GM21737 (cell line): ENCODE data around the gene VWA3B.
"Not testable (repeated sequence)": the region's sequence is repeated elsewhere in the genome, so short reads cannot be mapped to it uniquely, and the experiment has no call there.

ENCODE experiments used
- ATAC-seq: cut with Tn5 transposase; IDR thresholded peaks from one replicate; pipeline ENCODE4 v1.9.1; 2021; ENCODE audit warnings: mild to moderate bottlenecking, moderate library complexity; ENCODE audit not compliant: unreplicated experiment

Gene VWA3B

DNA sequence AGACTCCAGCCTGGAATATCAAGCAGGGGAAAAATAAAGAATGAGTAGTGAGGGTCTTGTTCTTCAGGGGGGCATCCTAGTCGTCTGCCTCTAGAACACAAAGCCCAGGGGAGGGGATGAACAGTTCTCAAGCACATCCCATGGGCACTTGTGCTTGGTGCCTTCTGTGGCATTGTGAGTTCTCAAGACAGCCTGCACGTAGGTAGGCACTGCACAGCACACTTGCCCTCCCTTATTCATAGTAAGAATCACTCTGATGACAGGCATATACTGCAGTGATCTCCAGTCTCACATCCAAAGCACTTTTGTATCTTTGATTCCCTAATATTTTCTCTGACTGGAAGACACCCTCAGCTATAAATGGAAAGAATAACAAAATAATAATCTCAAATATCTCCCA lies 154.6 kb downstream of the VWA3B start:
- ATAC-seq = no peak

DNA sequence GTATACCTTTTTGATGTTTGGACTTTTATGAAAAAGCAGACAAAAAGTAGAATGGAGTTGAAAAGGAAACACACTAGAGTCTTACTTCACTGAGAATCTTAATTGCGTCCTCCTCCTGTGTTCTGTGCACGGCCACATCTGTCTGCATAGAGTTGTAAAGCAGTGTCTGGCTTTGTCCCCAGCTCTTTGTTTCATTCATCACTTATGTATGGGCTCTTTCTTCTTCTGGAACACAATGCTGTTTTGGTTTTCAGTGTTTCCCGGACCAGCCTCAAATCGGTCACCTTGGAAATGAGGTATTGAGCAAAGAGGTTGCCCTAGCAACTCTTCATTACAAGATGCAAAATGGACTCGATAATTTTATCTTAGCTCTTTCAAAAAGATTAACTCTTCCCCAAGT lies 155.0 kb downstream of the VWA3B start:
- ATAC-seq = no peak

DNA sequence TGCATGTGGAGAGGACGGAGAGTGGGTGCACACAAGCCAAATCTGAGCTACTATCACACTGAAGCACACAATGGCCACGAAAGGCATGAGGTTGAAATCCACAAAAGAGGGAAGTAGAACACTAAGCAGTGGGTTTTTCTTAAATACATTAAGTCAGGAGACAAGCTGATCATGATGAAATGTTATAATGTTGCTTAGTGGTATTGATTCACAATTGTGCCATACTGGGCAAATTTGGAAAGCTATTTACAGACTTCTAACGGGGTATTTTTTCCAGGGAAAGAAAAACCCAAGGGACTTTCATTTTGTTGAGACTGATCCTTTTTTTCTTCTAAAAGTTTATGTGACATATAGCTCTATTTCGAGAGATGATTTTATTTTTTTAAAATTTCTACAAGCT lies 158.5 kb downstream of the VWA3B start:
- no peak for ATAC-seq

DNA sequence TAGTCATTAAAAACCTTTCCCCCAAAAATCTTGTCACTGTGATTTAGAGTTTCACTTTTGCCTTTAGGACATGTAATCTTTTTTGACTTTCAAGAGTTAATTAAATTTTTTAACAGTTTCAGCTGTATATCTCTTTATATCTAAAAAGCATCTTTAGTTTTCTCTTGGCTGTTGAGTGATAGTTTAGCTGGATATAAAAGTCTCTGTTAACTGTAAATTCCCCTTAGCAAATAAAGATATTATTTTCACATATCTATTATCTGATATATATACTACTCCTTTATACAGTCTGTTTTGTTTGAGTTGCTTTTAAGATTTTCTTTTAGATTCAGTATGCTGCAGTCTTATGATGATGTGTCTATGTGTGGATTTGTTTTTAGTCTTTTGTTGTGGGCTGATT lies 160.4 kb downstream of the VWA3B start:
- ATAC-seq = no peak

DNA sequence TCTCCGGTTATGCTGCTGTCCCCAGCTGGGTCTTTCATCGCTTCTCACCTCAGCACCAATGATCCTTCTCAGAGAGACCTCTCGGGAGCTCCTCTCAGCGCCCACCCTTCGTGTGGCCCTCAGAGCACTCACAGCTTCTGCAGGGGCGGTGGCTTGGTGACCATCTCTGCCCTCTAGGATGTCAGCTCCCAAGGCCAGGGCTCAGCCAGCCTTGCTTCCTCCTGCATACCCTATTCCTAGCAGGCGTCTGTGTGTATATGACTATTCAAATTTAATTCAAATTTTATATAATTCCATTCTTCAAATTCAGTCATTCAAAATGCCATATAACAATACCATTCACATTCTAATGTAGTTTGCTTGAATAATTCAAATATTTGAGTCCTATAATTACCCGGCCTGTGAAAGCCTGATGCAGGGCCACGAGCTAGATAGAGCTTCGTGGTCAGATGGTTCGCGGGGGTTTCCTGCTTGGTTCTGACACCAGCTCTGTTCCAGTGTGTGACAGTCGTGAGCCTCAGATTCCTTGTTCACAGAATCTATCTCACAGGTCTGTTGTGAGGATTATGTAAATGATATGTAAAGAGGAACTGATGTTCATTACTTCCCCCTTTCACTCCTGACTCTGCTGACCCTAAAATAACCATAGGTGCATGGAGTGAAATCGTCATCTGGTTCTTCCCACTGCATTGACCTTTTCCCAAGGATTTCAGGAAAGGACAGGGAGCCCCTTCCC lies 165.2 kb downstream of the VWA3B start:
- ATAC-seq = no peak

DNA sequence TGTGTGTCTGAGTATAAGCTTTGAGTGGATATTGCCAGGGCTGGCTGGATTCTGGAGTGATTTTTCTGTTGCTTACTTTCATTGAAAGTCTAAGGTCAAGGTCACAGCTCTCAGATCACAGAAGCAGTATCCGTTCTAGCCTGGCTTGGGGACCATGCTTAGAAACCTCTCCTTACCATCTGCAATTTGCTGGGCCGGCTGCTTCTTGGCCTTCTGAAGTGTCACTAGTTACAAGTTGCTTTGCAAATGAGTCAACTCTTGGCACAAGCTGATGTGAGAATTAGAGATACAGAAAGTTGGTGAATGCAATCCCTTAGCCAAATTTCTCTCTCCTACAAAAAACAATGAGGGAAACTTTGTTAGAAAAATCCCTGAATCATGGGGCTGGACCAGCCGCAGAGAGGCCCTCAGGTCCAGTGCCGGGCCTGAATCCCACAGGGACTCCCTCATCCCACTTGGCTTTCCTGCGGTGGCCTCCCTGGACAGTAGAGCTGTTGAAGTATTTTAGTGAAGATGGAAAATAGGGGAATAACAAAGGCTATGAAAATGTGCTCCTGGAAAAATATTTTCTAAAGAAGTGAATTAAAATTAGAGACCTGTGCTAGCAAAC lies 166.6 kb downstream of the VWA3B start:
- ATAC-seq = no peak

DNA sequence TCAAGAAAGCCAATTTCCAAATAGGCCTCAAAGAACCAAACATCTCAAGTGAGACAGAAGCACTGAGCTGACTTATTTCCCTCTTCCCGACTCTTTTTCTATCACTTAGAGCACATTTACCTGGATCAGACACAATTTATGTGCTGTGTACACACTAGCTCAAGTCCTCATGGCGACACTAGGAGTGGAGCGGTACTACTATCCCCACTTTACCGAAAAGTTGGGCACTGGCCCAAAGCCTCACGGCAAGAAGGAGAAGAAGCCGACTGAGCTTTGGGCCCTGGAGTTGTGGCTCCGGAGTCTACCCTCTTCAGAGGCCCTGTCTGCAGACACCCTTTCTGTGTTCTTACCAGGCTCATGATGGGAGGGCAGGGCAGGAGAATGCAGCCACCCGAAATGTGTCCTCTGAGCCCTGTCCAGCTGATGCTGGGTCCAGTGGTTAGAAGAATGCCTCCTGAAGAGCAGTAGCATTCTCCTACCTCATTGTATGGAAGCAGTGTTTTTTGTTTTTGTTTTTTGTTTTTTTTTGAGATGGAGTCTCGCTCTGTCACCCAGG lies 167.6 kb downstream of the VWA3B start:
- no peak for ATAC-seq

DNA sequence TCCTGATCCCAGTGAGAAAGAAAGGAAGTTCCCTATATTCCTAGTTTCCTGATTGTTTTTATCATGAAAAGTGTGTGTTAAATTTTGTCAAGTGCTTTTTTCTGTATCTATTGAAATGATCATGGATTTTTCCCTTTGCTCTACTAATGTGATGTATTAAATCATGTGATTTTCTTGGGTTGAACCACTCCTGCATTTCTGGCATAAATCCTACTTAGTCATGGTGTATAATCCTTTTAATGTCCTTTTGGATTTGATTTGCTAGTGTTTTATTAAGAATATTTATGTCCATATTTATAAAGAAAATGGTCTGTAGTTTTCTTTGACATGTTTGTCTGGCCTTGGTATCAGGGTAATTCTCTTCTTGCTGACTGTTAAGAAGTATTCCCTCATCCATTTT lies 171.9 kb downstream of the VWA3B start:
- ATAC-seq = no peak

DNA sequence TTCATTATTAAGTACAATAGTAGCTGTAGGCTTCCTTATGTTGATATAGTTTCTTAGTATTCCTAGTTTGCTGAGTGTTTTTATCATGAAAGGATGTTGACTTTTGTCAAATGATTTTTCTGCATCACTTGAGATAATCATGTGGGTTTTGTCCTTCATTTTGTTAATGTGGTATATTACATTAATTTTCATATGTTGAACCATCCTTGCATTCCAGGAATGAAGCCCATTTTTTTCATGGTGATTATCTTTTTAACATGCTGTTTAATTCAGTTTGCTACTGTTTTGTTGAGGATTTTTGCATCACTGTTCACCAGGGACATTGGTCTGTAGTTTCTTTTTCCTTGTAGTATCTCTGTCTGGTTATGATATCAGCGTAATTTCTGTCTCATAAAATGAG lies 176.4 kb downstream of the VWA3B start:
- ATAC-seq = no peak

DNA sequence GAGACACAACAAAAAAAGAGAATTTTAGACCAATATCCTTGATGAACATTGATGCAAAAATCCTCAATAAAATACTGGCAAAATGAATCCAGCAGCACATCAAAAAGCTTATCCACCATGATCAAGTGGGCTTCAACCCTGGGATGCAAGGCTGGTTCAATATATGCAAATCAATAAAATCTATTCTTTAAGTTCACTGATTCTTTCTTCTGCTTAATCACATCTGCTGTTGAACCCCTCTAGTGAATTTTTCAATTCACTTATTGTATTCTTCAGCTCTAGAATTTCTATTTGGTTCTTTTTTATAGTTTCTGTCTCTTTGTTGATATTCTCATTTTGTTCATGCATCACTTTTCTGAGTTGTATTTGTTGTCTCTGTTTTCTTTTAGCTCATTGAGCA lies 181.3 kb downstream of the VWA3B start:
- not testable (repeated sequence) for ATAC-seq

DNA sequence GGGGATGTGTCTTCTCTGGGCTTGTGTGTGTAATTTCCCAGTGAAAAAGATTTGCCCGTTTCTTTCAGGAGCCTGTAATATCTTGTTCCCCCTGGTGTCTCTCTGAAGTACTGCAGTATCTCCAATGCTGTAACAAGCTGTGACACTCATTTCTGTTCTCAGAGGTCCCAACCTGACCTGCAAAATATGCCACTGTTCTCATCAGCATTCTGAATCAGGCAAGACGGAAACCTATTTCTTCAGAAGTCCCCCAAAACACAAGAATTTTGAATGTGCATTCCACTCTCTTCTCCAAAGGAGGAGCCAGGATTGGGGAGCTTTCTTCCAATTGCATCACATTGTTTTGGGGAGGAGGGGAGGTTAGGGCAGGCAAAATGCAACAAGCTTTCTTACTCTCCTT lies 182.3 kb downstream of the VWA3B start:
- ATAC-seq = no peak

DNA sequence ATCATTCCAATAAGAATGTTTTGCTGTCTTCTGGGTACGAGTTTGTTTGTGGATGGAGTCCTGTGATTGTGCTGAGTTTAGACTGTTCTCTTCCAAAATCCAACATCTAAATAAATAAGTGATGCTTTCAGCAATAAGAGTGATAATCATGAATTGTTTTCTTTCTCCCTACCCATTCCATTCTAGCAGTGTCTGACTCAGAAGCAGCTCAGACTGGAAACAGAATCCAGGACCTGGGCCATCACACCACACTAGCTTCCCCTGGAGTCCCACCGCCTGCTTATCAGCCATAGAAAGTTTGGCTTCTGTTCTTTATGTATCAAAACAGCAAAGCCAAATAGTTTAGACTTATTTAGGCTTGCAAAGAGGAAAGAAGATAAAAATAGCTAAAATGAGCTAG lies 182.9 kb downstream of the VWA3B start:
- no peak for ATAC-seq

DNA sequence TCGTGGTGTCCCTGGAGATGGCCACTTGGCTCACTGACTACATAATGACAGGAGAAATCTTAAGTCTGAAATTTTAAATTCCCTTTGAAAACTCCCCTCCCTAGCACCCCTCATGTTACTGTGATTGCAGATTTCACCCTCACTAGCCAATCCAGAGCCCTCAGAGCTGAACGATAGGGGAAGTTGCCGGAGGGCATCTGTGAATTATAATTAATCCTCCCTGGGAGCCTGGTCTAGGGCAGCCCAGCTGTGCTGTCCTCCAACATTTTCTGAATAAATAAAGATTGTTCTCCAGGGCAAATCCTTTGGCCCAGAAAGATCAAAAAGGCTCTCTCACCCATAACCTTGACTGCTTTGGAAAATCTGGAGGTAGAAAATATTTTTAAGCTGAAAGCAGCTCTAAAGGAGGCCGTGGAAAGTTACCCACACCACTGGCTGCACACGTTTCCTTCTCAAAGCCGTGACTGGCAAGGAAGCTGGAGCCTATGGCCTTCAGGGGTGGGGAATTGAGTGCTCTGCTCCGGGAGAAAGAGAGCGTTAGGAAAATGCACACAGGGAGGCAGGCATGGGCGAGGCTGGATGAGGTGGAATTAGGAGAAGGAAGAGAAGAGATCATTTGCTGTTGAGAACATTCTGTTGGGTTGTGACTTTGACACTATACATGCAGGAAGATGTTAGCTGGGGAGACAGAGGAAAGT lies 190.3 kb downstream of the VWA3B start:
- ATAC-seq = no peak

DNA sequence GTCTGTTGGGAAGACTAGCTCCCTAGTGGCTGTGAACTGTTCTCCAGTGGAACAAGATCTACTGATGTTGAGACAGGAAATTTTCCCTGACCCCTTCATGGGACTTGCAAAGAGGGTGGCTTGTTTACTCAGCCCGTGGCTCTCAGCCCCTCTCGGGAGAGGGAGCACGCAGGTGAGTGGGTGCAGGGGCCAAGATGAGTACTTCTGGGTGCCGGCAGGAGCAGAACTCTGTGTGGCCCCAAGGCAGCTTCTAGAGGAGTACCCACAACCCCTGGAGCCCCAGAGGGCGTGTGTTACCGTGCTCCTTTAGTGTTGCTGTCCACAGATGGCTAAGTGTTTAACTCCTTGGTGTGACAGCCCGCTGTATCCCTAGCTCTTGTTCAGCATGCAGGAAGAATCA lies 191.1 kb downstream of the VWA3B start:
- no peak for ATAC-seq

DNA sequence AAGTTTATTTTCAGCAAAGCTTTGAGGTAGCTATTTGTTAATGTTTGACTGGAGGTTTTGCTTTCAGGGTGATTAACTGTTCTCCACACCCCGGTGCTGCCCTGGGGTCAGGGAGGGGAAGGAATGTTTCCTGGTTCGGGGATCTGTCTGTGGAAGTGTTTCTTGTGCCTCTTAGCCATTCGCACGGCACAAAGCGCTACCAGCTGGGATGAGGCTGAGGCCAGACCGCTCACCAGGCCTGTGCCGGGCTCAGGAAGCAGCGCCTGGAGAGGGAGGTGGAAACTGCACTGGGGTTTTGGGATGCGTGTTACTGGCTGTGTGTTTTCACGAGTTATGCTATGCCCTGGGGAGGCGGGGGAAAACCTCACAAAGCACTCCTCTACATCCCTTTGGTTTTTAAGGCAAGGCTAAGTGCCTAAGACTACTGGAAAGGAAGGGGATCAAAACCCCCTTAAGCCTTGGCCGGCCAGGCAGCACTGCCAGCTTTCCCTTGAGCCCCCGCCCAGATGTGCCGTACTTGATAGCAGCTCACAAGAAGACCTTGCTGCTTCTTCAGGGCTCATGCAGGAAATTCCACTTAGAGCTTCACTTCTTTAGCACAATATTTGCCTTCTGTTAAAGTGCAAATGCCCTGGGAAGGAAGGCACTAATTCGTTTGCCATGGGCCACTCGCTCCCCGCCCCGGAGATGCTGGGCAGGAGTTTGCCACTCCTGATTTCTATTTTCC lies 193.6 kb downstream of the VWA3B start:
- peak; percentile 66 for ATAC-seq

DNA sequence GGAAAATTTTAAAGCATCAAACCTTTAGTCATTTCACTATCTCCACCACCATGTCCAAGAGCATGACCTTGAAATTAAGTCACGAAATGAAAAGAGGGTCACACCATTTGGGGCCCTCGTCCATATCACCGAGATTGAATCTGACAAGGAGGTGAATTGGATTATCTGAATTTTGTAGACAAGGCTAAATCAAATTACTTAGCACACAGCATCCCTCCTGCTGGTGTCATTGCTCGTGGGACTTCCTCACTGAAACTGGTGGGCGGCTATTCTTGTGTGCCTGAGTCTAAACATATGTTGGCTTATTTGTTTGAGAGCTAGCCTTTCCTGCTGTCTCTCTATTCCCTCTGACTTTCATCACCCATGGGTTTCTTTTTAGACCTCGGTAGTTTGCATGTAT lies 194.6 kb downstream of the VWA3B start:
- ATAC-seq = no peak

DNA sequence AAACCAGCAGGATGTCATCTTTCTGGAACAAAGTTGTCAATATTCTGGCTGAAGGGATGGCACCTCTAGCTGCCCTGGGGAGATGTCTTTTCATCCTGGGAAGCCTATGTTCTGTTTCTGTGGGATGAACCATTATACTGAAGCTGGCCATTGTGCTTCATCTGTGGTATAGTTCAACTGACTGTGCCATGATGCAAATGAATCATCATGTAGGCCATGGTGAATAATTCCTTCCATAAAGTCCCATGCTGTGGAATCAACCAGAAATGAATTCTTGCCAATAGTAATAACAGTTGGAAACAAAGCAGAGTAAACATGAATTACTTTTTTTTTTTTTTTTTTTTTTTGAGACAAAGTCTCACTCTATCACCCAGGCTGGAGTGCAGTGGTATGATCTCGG lies 195.1 kb downstream of the VWA3B start:
- no peak for ATAC-seq

DNA sequence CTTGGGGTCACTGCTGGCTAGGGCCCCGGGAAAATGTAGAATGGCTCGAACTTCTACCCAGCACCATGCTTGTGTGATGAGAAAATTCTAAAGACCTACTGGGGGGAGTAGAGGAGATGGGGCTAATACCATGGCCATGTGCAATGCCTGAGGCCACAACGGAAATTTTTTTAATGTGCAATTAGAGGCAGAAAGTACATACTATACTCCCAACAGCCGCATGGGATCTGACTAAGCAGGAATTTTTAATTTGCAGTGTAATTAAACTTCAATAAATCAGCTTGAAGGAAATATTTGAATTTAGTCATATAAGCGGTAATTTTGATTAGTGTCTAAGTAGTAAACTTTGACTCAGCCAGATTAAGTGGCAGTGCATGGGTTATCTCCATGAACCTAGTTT lies 206.1 kb downstream of the VWA3B start:
- ATAC-seq = no peak

DNA sequence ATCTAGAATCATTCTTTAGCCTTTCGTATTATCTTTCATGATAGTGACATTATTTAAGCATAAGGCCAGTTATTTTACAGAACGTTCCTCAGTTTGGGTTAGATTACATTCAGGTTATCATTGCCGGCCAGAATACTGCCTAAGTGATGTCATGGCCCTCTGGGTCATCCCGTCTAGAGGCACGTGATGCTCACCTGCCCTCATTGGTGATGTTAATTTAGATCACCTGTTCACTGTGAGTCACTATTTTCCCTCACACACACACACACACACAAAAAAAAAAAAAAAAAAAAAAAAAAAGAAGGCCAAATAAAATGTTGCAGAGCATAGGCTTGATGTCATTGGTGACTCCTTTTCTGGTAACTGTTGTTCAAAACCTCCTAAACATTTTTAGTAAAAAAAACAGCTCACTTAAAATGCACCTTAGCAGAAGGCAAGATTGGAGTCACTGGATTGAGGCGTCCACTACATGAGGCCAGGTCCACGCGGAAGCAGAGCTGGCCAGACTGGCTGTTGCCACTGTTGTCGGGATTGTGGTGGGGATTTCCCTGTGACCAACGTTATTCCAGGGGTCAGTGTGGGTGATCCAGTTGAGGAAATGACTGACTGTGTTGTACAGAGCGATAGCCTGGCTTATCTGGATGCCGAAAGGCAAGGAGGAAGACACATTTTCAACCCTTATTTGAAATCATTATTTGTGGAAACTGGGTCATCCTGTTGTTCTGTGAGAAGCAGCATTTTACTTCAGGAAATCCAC lies 207.1 kb downstream of the VWA3B start:
- no peak for ATAC-seq

DNA sequence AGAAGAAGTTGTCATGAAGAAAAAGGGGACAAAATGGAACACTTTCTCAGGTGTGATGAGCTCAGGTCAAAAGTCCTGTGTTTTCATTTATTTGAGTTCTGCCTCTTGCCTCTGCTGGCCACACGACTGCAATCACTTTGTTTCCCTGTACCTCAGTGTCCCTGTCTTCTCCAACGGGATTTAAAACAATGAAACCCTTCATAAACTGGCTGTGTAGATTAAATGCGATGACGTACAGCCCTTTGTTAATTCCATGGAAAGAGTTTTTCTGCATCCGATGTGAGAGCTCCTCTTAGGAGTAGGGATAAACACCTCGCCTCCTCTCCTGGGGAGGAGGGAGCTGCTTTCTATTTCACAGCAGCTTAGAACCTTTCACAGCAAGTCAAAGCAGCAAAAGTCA lies 207.7 kb downstream of the VWA3B start:
- no peak for ATAC-seq

DNA sequence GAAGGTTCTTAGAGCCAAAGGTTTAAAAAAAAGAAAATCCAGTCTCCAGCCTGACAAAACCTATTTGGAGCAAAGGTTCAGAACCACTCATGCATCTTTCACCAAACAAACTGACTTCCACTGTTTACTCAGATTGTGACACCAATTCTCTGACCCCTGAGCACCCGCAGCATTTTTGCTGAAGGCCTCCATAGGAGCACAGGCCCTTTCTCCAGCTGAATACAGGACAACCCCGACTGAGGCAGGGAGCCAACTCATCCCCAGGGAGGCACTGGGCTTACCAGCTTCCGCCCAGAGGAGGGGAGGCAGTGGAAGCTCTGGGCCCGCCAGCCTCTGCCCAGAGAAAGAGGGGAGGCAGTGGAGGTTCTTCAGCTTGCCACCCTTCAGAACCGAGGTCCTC lies 208.3 kb downstream of the VWA3B start:
- no peak for ATAC-seq
